ENCODE measurements around the gene TBX6.

Gene TBX6

DNA sequence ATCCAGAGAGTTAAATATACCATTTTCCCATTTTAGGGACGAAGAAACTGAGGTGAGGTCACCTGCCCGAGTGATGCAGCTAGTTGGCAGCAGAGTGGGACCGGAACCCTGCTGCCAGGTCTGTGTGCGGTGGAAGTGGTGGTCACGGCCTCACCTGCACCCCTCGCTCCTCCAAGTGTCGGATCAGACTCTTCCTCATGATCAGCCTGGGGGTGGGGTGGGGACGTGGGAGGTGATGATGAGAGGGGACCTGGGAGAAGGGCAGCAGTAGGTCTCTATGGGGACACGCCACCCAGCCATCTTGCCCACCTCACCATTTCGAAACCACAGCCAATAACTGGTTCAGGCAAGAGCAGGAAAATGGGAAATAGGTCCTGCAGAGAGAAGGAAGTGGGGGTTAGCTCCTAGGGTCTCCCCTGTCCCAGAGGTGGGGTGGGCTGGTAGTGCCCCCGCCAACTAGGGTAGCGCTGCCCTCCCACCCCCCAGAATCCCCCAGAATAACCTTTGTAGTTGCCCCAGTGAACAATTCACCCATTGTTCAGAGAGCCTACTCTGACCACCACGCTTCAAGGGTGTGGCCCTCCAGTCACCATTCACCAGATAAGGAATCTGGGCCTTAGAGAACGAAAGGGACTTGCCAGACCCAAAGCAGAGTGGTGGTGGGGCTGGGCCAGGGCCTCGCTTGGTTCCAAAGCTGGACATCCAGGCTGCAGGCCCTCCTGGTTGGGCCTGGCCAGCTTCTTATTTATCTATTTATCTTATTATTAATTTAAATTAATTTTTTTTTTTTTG, 16.5 kb upstream of the TBX6 start:
- Histone ChIP-seq H3K27ac (no peak overlapping the region), H3K36me3 (ENCODE audit: insufficient read depth, low read length) (no peaks in the 10 kb centered on the region; the same call in 1 of the 2 replicates), H3K4me3 (no peak overlapping the region), H3K9ac (ENCODE audit: insufficient read length) (no peak overlapping the region), H3K9me3 (ENCODE audit: low read depth, low read length) (no peaks in the 10 kb centered on the region)
- no peak for DNase-seq (ENCODE audit: low read depth, low spot score)
- no peak for TF ChIP-seq POLR2AphosphoS5 (IDR thresholded peaks at IDR 0.05; ENCODE audit: borderline replicate concordance, low read depth, low read length)
- no peak for TF ChIP-seq EZH2 (IDR thresholded peaks at IDR 0.05)
- TF ChIP-seq FOXP2 (optimal IDR thresholded peaks at IDR 0.05; ENCODE audit: control extremely low read depth, extremely low read length, insufficient read depth), result no peak

GRCh38 chr16:30104492-30104891, 12.8 kb upstream of the TBX6 start:
- DNase-seq (ENCODE audit: low read depth, low spot score), result no peak
- H3K4me3 ChIP-seq, result no peak overlapping the region

GRCh38 chr16:30104090-30104489, 12.4 kb upstream of the TBX6 start:
- H3K9me3 ChIP-seq (ENCODE audit: low read depth, low read length), result no peaks in the 10 kb centered on the region
- H3K9ac ChIP-seq (ENCODE audit: insufficient read length), result no peak overlapping the region
- H3K36me3 ChIP-seq (ENCODE audit: insufficient read depth, low read length), result no peaks in the 10 kb centered on the region; the same call in 1 of the 2 replicates
- no peak for DNase-seq (ENCODE audit: low read depth, low spot score)
- H3K27ac ChIP-seq, result 0 out of 2 replicates have a peak overlapping the region, but pooled peaks have one; percentile 49
- no peak overlapping the region for H3K4me3 ChIP-seq
- TF ChIP-seq FOXP2 (optimal IDR thresholded peaks at IDR 0.05; ENCODE audit: control extremely low read depth, extremely low read length, insufficient read depth) (no peak), EZH2 (IDR thresholded peaks at IDR 0.05) (no peak), POLR2AphosphoS5 (IDR thresholded peaks at IDR 0.05; ENCODE audit: borderline replicate concordance, low read depth, low read length) (no peak)

More at GRCh38 chr16:30104492-30104891, 12.8 kb upstream of the TBX6 start:
- TF ChIP-seq FOXP2 (optimal IDR thresholded peaks at IDR 0.05; ENCODE audit: control extremely low read depth, extremely low read length, insufficient read depth), result no peak
- TF ChIP-seq POLR2AphosphoS5 (IDR thresholded peaks at IDR 0.05; ENCODE audit: borderline replicate concordance, low read depth, low read length), result no peak
- Histone ChIP-seq H3K27ac (no peak overlapping the region), H3K9me3 (ENCODE audit: low read depth, low read length) (no peaks in the 10 kb centered on the region), H3K9ac (ENCODE audit: insufficient read length) (no peak overlapping the region), H3K36me3 (ENCODE audit: insufficient read depth, low read length) (no peaks in the 10 kb centered on the region; the same call in 1 of the 2 replicates)

DNA sequence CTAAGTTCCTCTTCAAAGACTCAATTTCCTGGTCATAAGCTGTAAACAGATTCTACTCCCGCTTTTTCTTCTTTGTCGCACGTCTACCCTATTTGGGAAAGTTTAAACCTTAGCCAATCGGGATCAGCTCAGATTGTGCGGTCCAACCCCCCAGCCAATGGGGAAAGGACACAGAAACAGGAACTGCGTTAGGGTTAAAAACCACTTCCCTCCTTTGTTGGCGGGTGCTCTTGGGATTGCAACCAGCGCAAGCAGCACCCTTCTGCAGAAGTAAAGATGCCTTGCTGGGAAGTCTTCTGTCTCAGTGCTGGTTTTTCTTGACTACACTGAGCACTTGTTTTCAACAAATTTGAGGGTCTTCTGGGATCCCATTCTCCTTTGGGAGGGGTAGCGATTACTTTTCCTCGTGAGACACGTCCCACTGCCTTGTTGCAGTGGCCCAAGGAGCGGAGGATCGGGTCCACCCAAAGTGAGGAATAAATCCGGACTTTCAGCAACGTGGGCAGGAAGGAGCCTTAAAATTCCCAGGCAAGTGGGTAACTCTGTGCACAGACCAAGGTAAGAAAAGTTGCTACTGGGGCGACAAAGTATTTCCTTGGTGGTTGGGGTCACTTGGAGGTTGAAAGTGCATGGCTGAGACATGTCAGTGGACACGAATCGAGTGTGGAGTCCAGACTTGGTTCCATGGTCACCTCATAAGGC, 5.3 kb upstream of the TBX6 start:
- no peak overlapping the region; the same call in 1 of the 2 replicates for H3K4me3 ChIP-seq
- H3K36me3 ChIP-seq (ENCODE audit: insufficient read depth, low read length), result no peaks in the 10 kb centered on the region
- no peaks in the 10 kb centered on the region; the same call in 1 of the 2 replicates for H3K9me3 ChIP-seq (ENCODE audit: low read depth, low read length)
- no peak for TF ChIP-seq POLR2AphosphoS5 (IDR thresholded peaks at IDR 0.05; ENCODE audit: borderline replicate concordance, low read depth, low read length)
- no peak for TF ChIP-seq FOXP2 (optimal IDR thresholded peaks at IDR 0.05; ENCODE audit: control extremely low read depth, extremely low read length, insufficient read depth)
- TF ChIP-seq EZH2 (IDR thresholded peaks at IDR 0.05), result no peak
- no peak for DNase-seq (ENCODE audit: low read depth, low spot score)
- no peak overlapping the region for H3K9ac ChIP-seq (ENCODE audit: insufficient read length)
- H3K27ac ChIP-seq, result peak overlapping the region; percentile 59; the same call in 1 of the 2 replicates

- no peak within 1 kb of the TSS for H3K9ac ChIP-seq (ENCODE audit: insufficient read length)
- H3K36me3 ChIP-seq (ENCODE audit: insufficient read depth, low read length), result no peaks in the 10 kb centered on the region
- no peak for DNase-seq (ENCODE audit: low read depth, low spot score)
- no peaks in the 10 kb centered on the region; the same call in 1 of the 2 replicates for H3K9me3 ChIP-seq (ENCODE audit: low read depth, low read length)
- TF ChIP-seq EZH2 (IDR thresholded peaks at IDR 0.05), result no peak
- no peak for TF ChIP-seq POLR2AphosphoS5 (IDR thresholded peaks at IDR 0.05; ENCODE audit: borderline replicate concordance, low read depth, low read length)
- TF ChIP-seq FOXP2 (optimal IDR thresholded peaks at IDR 0.05; ENCODE audit: control extremely low read depth, extremely low read length, insufficient read depth), result peak; percentile 97
- H3K27ac ChIP-seq, result peak within 1 kb of the TSS; percentile 59; the same call in 1 of the 2 replicates
- H3K4me3 ChIP-seq, result no peak within 1 kb of the TSS; the same call in 1 of the 2 replicates
These were observed 4.6 kb upstream of the TBX6 start, which contains the start of gene YPEL3 for GRCh38 chr16:30096105-30096861. Gene YPEL3 (minus strand): TSS chr16:30096213. CDS start chr16:30095482, 731 bp downstream.

GRCh38 chr16:30095166-30096078, 3.7 kb upstream of the TBX6 start:
- TF ChIP-seq FOXP2 (optimal IDR thresholded peaks at IDR 0.05; ENCODE audit: control extremely low read depth, extremely low read length, insufficient read depth), result no peak
- no peak for TF ChIP-seq EZH2 (IDR thresholded peaks at IDR 0.05)
- TF ChIP-seq POLR2AphosphoS5 (IDR thresholded peaks at IDR 0.05; ENCODE audit: borderline replicate concordance, low read depth, low read length), result no peak

DNA sequence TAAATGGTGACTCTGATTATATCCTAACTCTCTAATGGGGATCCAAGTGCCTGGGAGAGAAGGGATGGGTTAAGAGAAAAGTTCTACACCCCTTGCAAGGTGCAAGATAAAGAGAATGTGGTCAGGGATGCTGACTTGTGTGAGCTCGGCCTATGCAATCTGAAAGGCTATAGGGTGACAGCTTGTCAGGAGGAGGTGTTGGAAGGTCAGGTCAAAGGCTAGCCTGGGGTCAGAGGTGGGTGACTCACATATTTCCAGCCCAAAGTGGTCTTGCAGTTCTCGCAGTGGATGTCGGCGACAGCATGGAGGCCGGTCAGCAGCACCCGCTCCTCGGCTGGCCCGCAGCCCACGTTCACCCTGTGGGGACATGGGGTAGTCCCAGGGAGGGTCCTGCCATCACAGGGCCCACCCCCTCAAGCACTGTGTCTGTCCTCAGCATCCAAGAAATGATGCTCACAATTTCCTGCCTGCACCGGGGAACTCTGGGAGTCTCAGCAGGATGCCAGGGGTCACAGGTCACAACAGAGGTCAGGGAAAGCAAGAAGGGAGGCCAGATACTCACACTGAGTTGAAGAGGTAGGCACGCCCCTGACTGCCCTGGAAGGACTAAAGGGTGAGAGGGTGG, 2.9 kb upstream of the TBX6 start:
- Histone ChIP-seq H3K4me3 (no peak overlapping the region), H3K36me3 (ENCODE audit: insufficient read depth, low read length) (no peaks in the 10 kb centered on the region), H3K27ac (no peak overlapping the region), H3K9me3 (ENCODE audit: low read depth, low read length) (no peaks in the 10 kb centered on the region; the same call in 1 of the 2 replicates), H3K9ac (ENCODE audit: insufficient read length) (no peak overlapping the region)
- TF ChIP-seq EZH2 (IDR thresholded peaks at IDR 0.05) (no peak), POLR2AphosphoS5 (IDR thresholded peaks at IDR 0.05; ENCODE audit: borderline replicate concordance, low read depth, low read length) (no peak), FOXP2 (optimal IDR thresholded peaks at IDR 0.05; ENCODE audit: control extremely low read depth, extremely low read length, insufficient read depth) (no peak)
- no peak for DNase-seq (ENCODE audit: low read depth, low spot score)

More at GRCh38 chr16:30095166-30096078, 3.7 kb upstream of the TBX6 start:
- Histone ChIP-seq H3K9me3 (ENCODE audit: low read depth, low read length) (no peaks in the 10 kb centered on the region; the same call in 1 of the 2 replicates), H3K4me3 (no peak overlapping the region), H3K9ac (ENCODE audit: insufficient read length) (no peak overlapping the region), H3K27ac (no peak overlapping the region), H3K36me3 (ENCODE audit: insufficient read depth, low read length) (no peaks in the 10 kb centered on the region)
- DNase-seq (ENCODE audit: low read depth, low spot score), result no peak

Data from SK-N-MC (cell line).